Endothelial cell of umbilical vein (primary cell): ENCODE data around the gene BRF1. TPM values are rescaled to one million over a fixed set of nuclear protein-coding genes. Genes with fewer than 3 reads are reported as not detected.

Experiments used
- BruUV-seq: library from RNA; stranded (reverse); fragments of 400-500 nt; replicated peaks from 2 replicates; lab custom pipeline; 2021; lab: Mats Ljungman, UMichigan
- CTCF ChIA-PET: fragments of 300-600, 350-600 bp; sonication (Branson Sonifier 250); formaldehyde crosslinking; loops from one replicate; lab custom pipeline; 2021; ENCODE audit warnings: antibody characterized with exemption, inconsistent platforms; lab: Charles Lee
- POLR2A ChIA-PET: fragments of 300-600, 350-600 bp; sonication (Branson Sonifier 250); formaldehyde crosslinking; loops from one replicate; lab custom pipeline; 2021; ENCODE audit warnings: antibody characterized with exemption, inconsistent platforms; lab: Charles Lee
- DNase-seq: peaks from one replicate; pipeline ENCODE4 v3.0.0-alpha.2; 2011; ENCODE audit warnings: low read depth, low spot score
- FAIRE-seq: peaks from 2 replicates; lab custom pipeline; 2011; peaks lifted over from hg19 to GRCh38; lab: Jason Lieb, UNC
- H2AFZ ChIP-seq: 2 replicates; pipeline ENCODE4 v1.6.0; 2012; ENCODE audit warnings: low read depth, low read length, control low read depth, inconsistent platforms
- H3K27ac ChIP-seq: 2 replicates; pipeline ENCODE4 v1.5.1; 2011; ENCODE audit warnings: low read depth, mild to moderate bottlenecking, control low read depth, low read length, moderate library complexity; ENCODE audit not compliant: insufficient read depth
- H3K27me3 ChIP-seq, 2 experiments: 2 replicates each; pipeline versions ENCODE4 v1.6.0 to v1.6.1; 2011; ENCODE audit warnings: low read length in 2 of 2, mixed read lengths in 1 of 2; ENCODE audit not compliant: control insufficient read depth in 2 of 2, insufficient read depth in 2 of 2
- H3K36me3 ChIP-seq, 2 experiments: 2 replicates in 1 of 2; 3 replicates in 1 of 2; pipeline ENCODE4 v1.5.1; 2011; ENCODE audit warnings: low read length in 2 of 2, mild to moderate bottlenecking in 1 of 2, moderate library complexity in 1 of 2; ENCODE audit not compliant: control insufficient read depth in 2 of 2, insufficient read depth in 2 of 2; ENCODE audit errors: extremely low read depth in 1 of 2
- H3K4me1 ChIP-seq: 3 replicates; pipeline ENCODE4 v1.5.1; 2011; ENCODE audit warnings: mild to moderate bottlenecking, low read length; ENCODE audit not compliant: control insufficient read depth, insufficient read depth; ENCODE audit errors: extremely low read depth
- H3K4me2 ChIP-seq: 2 replicates; pipeline ENCODE4 v1.6.1; 2011; ENCODE audit warnings: low read length, control low read depth, mixed read lengths; ENCODE audit not compliant: insufficient read depth
- H3K4me3 ChIP-seq, 3 experiments: fragments of 200-600 bp in 1 of 3; sonication (generic), shearing (Covaris generic) in 1 of 3; replicated peaks in 1 of 3; 2 replicates each; pipeline ENCODE4 v1.5.1; 2011 to 2016; ENCODE audit warnings: control low read depth in 3 of 3, low read length in 3 of 3, mild to moderate bottlenecking in 2 of 3, inconsistent platforms in 1 of 3, low read depth in 1 of 3, moderate library complexity in 1 of 3; ENCODE audit not compliant: insufficient read depth in 1 of 3
- H3K79me2 ChIP-seq: 2 replicates; pipeline ENCODE4 v1.6.0; 2012; ENCODE audit warnings: low read length, inconsistent platforms; ENCODE audit not compliant: control insufficient read depth, insufficient read depth
- H3K9ac ChIP-seq: replicated peaks from 2 replicates; pipeline ENCODE3; 2011; ENCODE audit warnings: low read length, control low read depth; ENCODE audit not compliant: insufficient read depth; ENCODE audit errors: extremely low read depth
- H3K9me1 ChIP-seq: replicated peaks from 3 replicates; pipeline ENCODE4 v1.6.0; 2011; ENCODE audit warnings: mild to moderate bottlenecking, low read length; ENCODE audit not compliant: control insufficient read depth, insufficient read depth; ENCODE audit errors: extremely low read depth
- H3K9me3 ChIP-seq: replicated peaks from 2 replicates; pipeline ENCODE4 v1.5.1; 2012; ENCODE audit warnings: low read length, inconsistent platforms; ENCODE audit not compliant: control insufficient read depth, insufficient read depth
- H4K20me1 ChIP-seq: replicated peaks from 2 replicates; pipeline ENCODE3; 2011; ENCODE audit warnings: mild to moderate bottlenecking, low read length; ENCODE audit not compliant: control insufficient read depth, insufficient read depth; ENCODE audit errors: extremely low read depth
- EZH2 ChIP-seq: IDR thresholded peaks from 2 replicates; pipeline ENCODE4 v1.6.1; 2012; ENCODE audit warnings: borderline replicate concordance, low read depth, mild to moderate bottlenecking, moderate library complexity, low read length, inconsistent platforms; ENCODE audit not compliant: severe bottlenecking
- FOS ChIP-seq: IDR thresholded peaks from 2 replicates; pipeline ENCODE4 v1.6.1; 2011; ENCODE audit warnings: mild to moderate bottlenecking, low read length, moderate library complexity, borderline replicate concordance; ENCODE audit not compliant: insufficient read depth
- GATA2 ChIP-seq: IDR thresholded peaks from 2 replicates; pipeline ENCODE4 v1.7.0; 2011; ENCODE audit warnings: low read depth, mild to moderate bottlenecking, moderate library complexity, mixed read lengths, low read length; ENCODE audit not compliant: insufficient read length, insufficient read depth
- JUN ChIP-seq: IDR thresholded peaks from 2 replicates; pipeline ENCODE4 v1.6.1; 2011; ENCODE audit warnings: borderline replicate concordance, low read depth; ENCODE audit not compliant: insufficient read length, insufficient read depth
- MYC ChIP-seq: IDR thresholded peaks from one replicate; pipeline ENCODE4 v1.6.1; 2011; ENCODE audit warnings: mild to moderate bottlenecking, low read depth, low read length
- POLR2AphosphoS5 ChIP-seq: IDR thresholded peaks from 2 replicates; pipeline ENCODE4 v1.6.1; 2012; ENCODE audit warnings: low read depth, mild to moderate bottlenecking, control low read depth, low read length, moderate library complexity; ENCODE audit not compliant: insufficient read depth
- dilution Hi-C: fragments of 300-500 bp; cut with MboI; formaldehyde crosslinking; loops from one replicate; pipeline ENCODE4 v1.15.0; 2019; ENCODE audit warnings: low sequenced_read_pairs; ENCODE audit not compliant: extremely low pct_ligation_motif_present
- intact Hi-C: fragments of 100-400 bp; cut with micrococcal nuclease; formaldehyde crosslinking; loops from one replicate; pipeline ENCODE4 v1.10.0; 2022
- polyA plus RNA-seq, 4 experiments: library from polyadenylated mRNA; depleted of rRNA in 3 of 4; stranded (reverse) in 3 of 4; unstranded in 1 of 4; fragments of >200 nt; gene quantifications; 2 replicates each; pipeline versions ENCODE4 v1.2.1 to v1.2.3, GENCODE V29; 2011 to 2012; ENCODE audit warnings: missing spikeins in 1 of 4
- total RNA-seq: library from RNA; stranded (reverse); gene quantifications from 2 replicates; pipeline ENCODE4 v1.2.3, GENCODE V29; 2021
- TF ChIP-seq, protein P1 (sequence below), 2 donors: IDR thresholded peaks; 1 replicate in 1 of 2; 2 replicates in 1 of 2; pipeline ENCODE4 v1.5.1; 2011; ENCODE audit warnings: low read length in 2 of 2, mild to moderate bottlenecking in 2 of 2, moderate library complexity in 2 of 2, control low read depth in 1 of 2, inconsistent platforms in 1 of 2, low read depth in 1 of 2; ENCODE audit not compliant: insufficient read depth in 1 of 2; ENCODE audit errors: extremely low read depth in 1 of 2

The BRF1 gene
- total and polyA plus RNA-seq, 2 donors (not counting 3 experiments of a cell fraction or from before 2014, with no cell fraction given): 19.0 to 47.2 TPM

GRCh38 chr14:105203701-105204100 is 97.1 kb downstream of the BRF1 start:
- intact Hi-C loops (loop anchor here (1.0 to 10.0 kb wide), 4 partner anchors 34 to 149 kb away; no protein-coding TSS in a partner anchor), dilution Hi-C loops (no loop called here)
- H3K9me3 ChIP-seq: no peaks in the 10 kb centered on the region
- no peak for DNase-seq
- TF ChIP-seq FOS: no peak
- no peak for TF ChIP-seq JUN
- TF ChIP-seq EZH2: no peak
- TF ChIP-seq GATA2: no peak
- TF ChIP-seq MYC: no peak
- no peak for TF ChIP-seq POLR2AphosphoS5
- H3K4me2 ChIP-seq: no peak overlapping the region
- BruUV-seq: no TSS peak
- H3K4me3 ChIP-seq: no peak overlapping the region
- H3K9ac ChIP-seq: no peak overlapping the region
- no peak for FAIRE-seq
- H3K4me1 ChIP-seq: peaks cover 18% of the 10 kb centered on the region
- H3K36me3 ChIP-seq: no peaks in the 10 kb centered on the region
- H3K27me3 ChIP-seq: no peaks in the 10 kb centered on the region
- no peaks in the 10 kb centered on the region for H4K20me1 ChIP-seq
- CTCF ChIA-PET: interaction anchor here (0.9 to 2.1 kb wide), 6 partner anchors 8 to 148 kb away, joined by 3 to 10 read pairs (median 5); partner anchors contain the start of gene BTBD6
- H3K27ac ChIP-seq: no peak overlapping the region
- no peak overlapping the region for H2AFZ ChIP-seq
- no peaks in the 10 kb centered on the region for H3K9me1 ChIP-seq
- H3K79me2 ChIP-seq: no peaks in the 10 kb centered on the region
- POLR2A ChIA-PET: no interaction called here

DNA sequence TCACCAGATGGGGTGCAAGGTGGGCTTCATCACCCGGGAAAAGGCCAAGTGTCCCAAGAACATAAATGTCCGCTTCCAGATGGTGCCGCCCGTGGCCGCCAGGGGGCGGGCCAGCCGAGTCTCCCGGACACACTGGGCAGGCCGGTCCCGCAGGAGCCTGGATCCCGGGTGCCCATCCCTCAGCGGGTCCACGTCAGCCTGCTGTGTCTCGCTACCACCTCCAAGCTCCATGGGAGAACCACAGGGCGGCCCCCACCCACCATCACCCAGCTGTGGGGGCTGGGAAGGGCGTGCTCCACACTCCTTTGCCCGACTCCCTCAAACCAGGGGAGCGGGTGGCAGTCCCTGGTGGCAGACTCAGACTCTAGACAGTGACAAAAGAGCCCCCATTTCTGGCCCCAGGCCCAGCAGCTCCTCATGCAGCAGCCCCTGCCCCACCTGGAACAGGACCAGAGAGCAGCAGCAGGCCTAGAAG is 97.7 kb downstream of the BRF1 start:
- no peaks in the 10 kb centered on the region for H4K20me1 ChIP-seq
- CTCF ChIA-PET: interaction anchor here (0.9 to 2.1 kb wide), 3 partner anchors 13 to 149 kb away, joined by 5 to 10 read pairs (median 5); partner anchors contain the start of gene BTBD6
- POLR2A ChIA-PET: no interaction called here

More for the DNA sequence above, 97.7 kb downstream of the BRF1 start:
- H3K27ac ChIP-seq: no peak overlapping the region
- H3K4me1 ChIP-seq: peaks cover 24% of the 10 kb centered on the region
- TF ChIP-seq GATA2: no peak
- TF ChIP-seq, protein P1, sequence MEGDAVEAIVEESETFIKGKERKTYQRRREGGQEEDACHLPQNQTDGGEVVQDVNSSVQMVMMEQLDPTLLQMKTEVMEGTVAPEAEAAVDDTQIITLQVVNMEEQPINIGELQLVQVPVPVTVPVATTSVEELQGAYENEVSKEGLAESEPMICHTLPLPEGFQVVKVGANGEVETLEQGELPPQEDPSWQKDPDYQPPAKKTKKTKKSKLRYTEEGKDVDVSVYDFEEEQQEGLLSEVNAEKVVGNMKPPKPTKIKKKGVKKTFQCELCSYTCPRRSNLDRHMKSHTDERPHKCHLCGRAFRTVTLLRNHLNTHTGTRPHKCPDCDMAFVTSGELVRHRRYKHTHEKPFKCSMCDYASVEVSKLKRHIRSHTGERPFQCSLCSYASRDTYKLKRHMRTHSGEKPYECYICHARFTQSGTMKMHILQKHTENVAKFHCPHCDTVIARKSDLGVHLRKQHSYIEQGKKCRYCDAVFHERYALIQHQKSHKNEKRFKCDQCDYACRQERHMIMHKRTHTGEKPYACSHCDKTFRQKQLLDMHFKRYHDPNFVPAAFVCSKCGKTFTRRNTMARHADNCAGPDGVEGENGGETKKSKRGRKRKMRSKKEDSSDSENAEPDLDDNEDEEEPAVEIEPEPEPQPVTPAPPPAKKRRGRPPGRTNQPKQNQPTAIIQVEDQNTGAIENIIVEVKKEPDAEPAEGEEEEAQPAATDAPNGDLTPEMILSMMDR (IDR thresholded peaks at IDR 0.05; ENCODE audit: extremely low read depth in 1 of 2, insufficient read depth in 1 of 2, low read depth in 1 of 2, low read length in 2 of 2): peak; percentile 94 to 96
- peak; percentile 21 for TF ChIP-seq POLR2AphosphoS5
- DNase-seq (peak; percentile 55), FAIRE-seq (peak; percentile 76)
- dilution Hi-C loops: no loop called here
- H3K9me3 ChIP-seq: no peaks in the 10 kb centered on the region
- no peaks in the 10 kb centered on the region for H3K79me2 ChIP-seq
- no peaks in the 10 kb centered on the region for H3K27me3 ChIP-seq
- intact Hi-C loops: loop anchor here (1.0 to 10.0 kb wide), 4 partner anchors 34 to 149 kb away; no protein-coding TSS in a partner anchor
- H3K36me3 ChIP-seq: no peaks in the 10 kb centered on the region
- H2AFZ ChIP-seq: no peak overlapping the region
- H3K4me3 ChIP-seq: no peak overlapping the region
- H3K9me1 ChIP-seq: no peaks in the 10 kb centered on the region
- no peak overlapping the region for H3K9ac ChIP-seq
- BruUV-seq: no TSS peak
- H3K4me2 ChIP-seq: no peak overlapping the region
